ENCODE results near the gene THADA. TPM values are rescaled to one million over a fixed set of nuclear protein-coding genes. Genes with fewer than 3 reads are reported as not detected.

THADA gene
- total RNA-seq, 4 donors from 2014 or later: 26.2 to 58.3 (median 29.7) TPM

DNA sequence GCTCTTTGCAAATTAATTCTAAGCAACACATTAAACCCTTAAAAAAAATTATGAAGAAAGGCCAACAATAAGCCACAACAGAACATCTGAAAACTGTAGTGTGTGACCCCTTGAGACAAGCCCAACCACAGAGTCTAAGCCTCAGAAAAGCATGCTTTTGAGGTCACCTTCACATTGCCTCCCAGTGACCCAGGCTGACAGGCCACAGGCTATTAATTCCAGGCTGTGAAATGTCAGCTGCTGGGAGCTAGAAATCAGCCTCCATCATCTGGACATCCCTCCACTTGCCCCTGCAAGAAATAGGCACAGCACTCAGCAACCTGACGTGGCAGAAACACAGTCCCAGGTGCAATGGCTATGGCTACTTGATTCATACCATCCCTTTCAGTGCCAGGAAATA is 190.0 kb downstream of the THADA start:
- no peaks in the 10 kb centered on the region for H3K27me3 ChIP-seq
- H3K4me1 ChIP-seq: peaks cover 46% of the 10 kb centered on the region
- 74% methylated on average over 1 of the region's 1 CpG for WGBS
- H3K27ac ChIP-seq: no peak overlapping the region
- H3K36me3 ChIP-seq: no peaks in the 10 kb centered on the region
- H3K4me3 ChIP-seq: no peak overlapping the region
- no peaks in the 10 kb centered on the region for H3K9me3 ChIP-seq
- no peak for TF ChIP-seq POLR2AphosphoS5 (IDR thresholded peaks at IDR 0.05)
- no peak for TF ChIP-seq POLR2A (IDR thresholded peaks at IDR 0.05)
- no peak for TF ChIP-seq CTCF (IDR thresholded peaks at IDR 0.05)
- no peak for TF ChIP-seq EP300 (IDR thresholded peaks at IDR 0.05)
- no peak for DNase-seq (ENCODE audit: low spot score in 2 of 2)

DNA sequence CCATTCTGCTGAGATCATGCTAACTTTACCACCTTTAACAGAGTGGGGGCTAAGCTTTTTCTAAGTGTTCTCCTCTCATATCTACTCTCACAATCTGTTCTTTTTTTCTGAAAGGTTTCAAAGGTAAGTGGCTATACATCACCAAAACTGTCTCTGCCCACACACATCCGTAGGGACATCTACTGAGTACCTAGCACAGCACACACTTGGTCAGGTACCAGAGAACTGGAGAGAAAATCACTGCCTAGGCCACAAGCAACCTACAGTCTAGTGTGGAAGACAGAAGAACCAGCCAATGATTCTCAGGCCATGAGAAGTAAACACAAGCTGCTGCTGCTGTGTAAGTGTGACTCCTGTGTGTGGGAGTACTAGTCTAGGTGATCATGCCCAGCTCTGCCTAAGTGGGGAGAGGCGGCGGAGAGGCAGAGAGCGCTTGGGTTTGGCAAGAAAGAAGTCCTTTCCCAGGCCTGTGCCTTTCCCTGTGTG is 193.3 kb downstream of the THADA start:
- Histone ChIP-seq H3K27ac (peak overlapping the region; percentile 41), H3K36me3 (no peaks in the 10 kb centered on the region), H3K9me3 (no peaks in the 10 kb centered on the region), H3K27me3 (no peaks in the 10 kb centered on the region), H3K4me1 (peaks cover 46% of the 10 kb centered on the region), H3K4me3 (no peak overlapping the region)
- TF ChIP-seq CTCF (IDR thresholded peaks at IDR 0.05) (no peak), POLR2A (IDR thresholded peaks at IDR 0.05) (no peak), EP300 (IDR thresholded peaks at IDR 0.05) (no peak), POLR2AphosphoS5 (IDR thresholded peaks at IDR 0.05) (no peak)
- DNase-seq (ENCODE audit: low spot score in 2 of 2): no peak
- WGBS: 80% methylated on average over 4 of the region's 4 CpGs

DNA sequence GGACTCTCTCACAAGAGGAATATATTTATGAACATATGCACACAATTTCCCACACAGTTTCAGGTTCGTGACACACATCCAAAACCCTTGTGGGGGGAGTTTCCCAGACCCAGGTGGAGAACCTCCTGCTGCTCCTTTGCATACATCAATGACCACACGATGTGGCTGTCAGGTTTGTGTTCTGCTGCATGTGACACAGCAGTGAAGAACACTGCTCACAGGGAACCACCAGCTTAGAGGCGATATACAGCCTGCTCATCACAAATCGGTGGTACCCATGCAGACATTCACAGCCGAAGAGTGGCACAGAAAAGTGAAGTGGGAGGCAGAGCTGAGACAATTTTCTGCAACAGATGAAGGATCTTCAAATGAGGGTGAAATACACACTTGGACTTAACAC is 193.8 kb downstream of the THADA start:
- TF ChIP-seq CTCF (IDR thresholded peaks at IDR 0.05): no peak
- TF ChIP-seq POLR2AphosphoS5 (IDR thresholded peaks at IDR 0.05): no peak
- TF ChIP-seq EP300 (IDR thresholded peaks at IDR 0.05): no peak
- TF ChIP-seq POLR2A (IDR thresholded peaks at IDR 0.05): no peak
- peaks cover 48% of the 10 kb centered on the region for H3K4me1 ChIP-seq
- WGBS: 83% methylated on average over 5 of the region's 5 CpGs

GRCh38 chr2:43400508-43400907 is 195.3 kb downstream of the THADA start:
- Histone ChIP-seq H3K27me3 (no peaks in the 10 kb centered on the region), H3K27ac (no peak overlapping the region), H3K9me3 (no peaks in the 10 kb centered on the region), H3K4me3 (no peak overlapping the region), H3K36me3 (peaks cover 9% of the 10 kb centered on the region), H3K4me1 (peaks cover 35% of the 10 kb centered on the region)
- WGBS: 94% methylated on average over 3 of the region's 3 CpGs
- TF ChIP-seq POLR2A (IDR thresholded peaks at IDR 0.05) (no peak), POLR2AphosphoS5 (IDR thresholded peaks at IDR 0.05) (no peak), CTCF (IDR thresholded peaks at IDR 0.05) (no peak)
- no peak for DNase-seq (ENCODE audit: low spot score in 2 of 2)

More for the DNA sequence above, 193.8 kb downstream of the THADA start:
- no peaks in the 10 kb centered on the region for H3K9me3 ChIP-seq
- H3K27ac ChIP-seq: no peak overlapping the region
- no peaks in the 10 kb centered on the region for H3K27me3 ChIP-seq
- H3K36me3 ChIP-seq: peaks cover under 1% of the 10 kb centered on the region
- no peak for DNase-seq (ENCODE audit: low spot score in 2 of 2)
- no peak overlapping the region for H3K4me3 ChIP-seq

- Histone ChIP-seq H3K27me3 (no peaks in the 10 kb centered on the region), H3K36me3 (peaks cover 9% of the 10 kb centered on the region), H3K9me3 (no peaks in the 10 kb centered on the region), H3K4me1 (peaks cover 35% of the 10 kb centered on the region), H3K4me3 (no peak overlapping the region), H3K27ac (peak overlapping the region; percentile 72)
- WGBS: 60% methylated on average over 4 of the region's 4 CpGs
- TF ChIP-seq EP300 (IDR thresholded peaks at IDR 0.05): no peak
- no peak for TF ChIP-seq POLR2A (IDR thresholded peaks at IDR 0.05)
- TF ChIP-seq POLR2AphosphoS5 (IDR thresholded peaks at IDR 0.05): no peak
- no peak for TF ChIP-seq CTCF (IDR thresholded peaks at IDR 0.05)
- DNase-seq (ENCODE audit: low spot score in 2 of 2): no peak
Measured at GRCh38 chr2:43399515-43400264, 196.1 kb downstream of the THADA start.

Measured in suprapubic skin (tissue), 4 donors.